HepG2 (cell line): Measurements from ENCODE around the gene UBP1. TPM values are rescaled to one million over a fixed set of nuclear protein-coding genes. Genes with fewer than 3 reads are reported as not detected.

Experiments used
- FOXC1 ChIP-seq: sonication (generic); formaldehyde crosslinking; IDR thresholded peaks from 2 replicates; pipeline ENCODE4 v1.8.0; 2022; ENCODE audit warnings: mild to moderate bottlenecking, missing genetic modification reagents, borderline replicate concordance
- FOXK1 ChIP-seq: sonication (generic); formaldehyde crosslinking; IDR thresholded peaks from 2 replicates; pipeline ENCODE4 v1.4.0; 2020; ENCODE audit warnings: low read depth, missing genetic modification reagents, borderline replicate concordance
- FOXO1 ChIP-seq: sonication (generic); formaldehyde crosslinking; IDR thresholded peaks from 2 replicates; pipeline ENCODE4 v1.4.0; 2020; ENCODE audit warnings: missing genetic modification reagents
- GLMP ChIP-seq: sonication (generic); formaldehyde crosslinking; IDR thresholded peaks from 2 replicates; pipeline ENCODE4 v1.9.0; 2021; ENCODE audit warnings: missing genetic modification reagents, mild to moderate bottlenecking, borderline replicate concordance
- JDP2 ChIP-seq: sonication (generic); formaldehyde crosslinking; IDR thresholded peaks from 2 replicates; pipeline ENCODE4 v1.8.1; 2022; ENCODE audit warnings: missing genetic modification reagents, borderline replicate concordance
- PITX1 ChIP-seq: sonication (generic); formaldehyde crosslinking; IDR thresholded peaks from 2 replicates; pipeline ENCODE4 v1.5.1; 2020; ENCODE audit warnings: mild to moderate bottlenecking, missing genetic modification reagents
- REST ChIP-seq, 2 experiments: IDR thresholded peaks; 2 replicates each; pipeline ENCODE4 v1.6.1; 2011 to 2012; ENCODE audit warnings: low read length in 2 of 2, borderline replicate concordance in 1 of 2, low read depth in 1 of 2, mild to moderate bottlenecking in 1 of 2, moderate library complexity in 1 of 2
- RXRB ChIP-seq: IDR thresholded peaks from 2 replicates; pipeline ENCODE4 v1.6.1; 2016; ENCODE audit warnings: borderline replicate concordance, missing genetic modification reagents, missing compliant biosample characterization
- STAT6 ChIP-seq: sonication (generic); formaldehyde crosslinking; IDR thresholded peaks from 2 replicates; pipeline ENCODE4 v1.4.0; 2020; ENCODE audit warnings: missing genetic modification reagents, mild to moderate bottlenecking, borderline replicate concordance
- THAP9 ChIP-seq: sonication (generic); formaldehyde crosslinking; IDR thresholded peaks from 2 replicates; pipeline ENCODE4; 2020; ENCODE audit warnings: missing genetic modification reagents, mild to moderate bottlenecking, borderline replicate concordance
- ZBTB44 ChIP-seq: sonication (generic); formaldehyde crosslinking; IDR thresholded peaks from 2 replicates; pipeline ENCODE4 v1.4.0; 2020; ENCODE audit warnings: missing genetic modification reagents
- ZNF362 ChIP-seq: sonication (generic); formaldehyde crosslinking; IDR thresholded peaks from 2 replicates; pipeline ENCODE4 v1.4.0; 2020; ENCODE audit warnings: missing genetic modification reagents, mild to moderate bottlenecking, borderline replicate concordance
- ZNF557 ChIP-seq: sonication (generic); formaldehyde crosslinking; IDR thresholded peaks from 2 replicates; pipeline ENCODE4 v1.4.0; 2020; ENCODE audit warnings: missing genetic modification reagents
- polyA plus RNA-seq, 8 experiments: library from polyadenylated mRNA; depleted of rRNA in 3 of 8; stranded (reverse) in 7 of 8; unstranded in 1 of 8; fragments of >200 nt; fragmentation: Illumina TruSeq in 4 of 8; extraction: Trizol in 4 of 8; gene quantifications; 2 replicates each; pipeline versions ENCODE4 v1.2.1 to v1.2.3, GENCODE V29; 2011 to 2016; ENCODE audit warnings: low read depth in 4 of 8, missing spikeins in 1 of 8, mixed read lengths in 1 of 8; ENCODE audit not compliant: insufficient read depth in 1 of 8
- total RNA-seq, 5 experiments: library from RNA; depleted of rRNA; stranded (reverse); fragments of >200 nt; fragmentation: Illumina TruSeq; extraction: Trizol; gene quantifications; 2 replicates each; pipeline ENCODE4 v1.2.3, GENCODE V29; 2016; ENCODE audit warnings: low read depth in 1 of 5

Gene UBP1
- total and polyA plus RNA-seq, 2 of the 13 experiments (the other 11 are each of a cell fraction or from before 2014, with no cell fraction given): 48.3 to 79.9 TPM

- TF ChIP-seq ZNF362 (CRISPR knock-in tag): no peak
- TF ChIP-seq REST (IDR thresholded peaks at IDR 0.05; ENCODE audit: borderline replicate concordance in 1 of 2, low read depth in 1 of 2, low read length in 2 of 2): peak in 1 of 2 experiments; percentile 55; a peak in 2 of 4 replicates
- TF ChIP-seq FOXO1 (CRISPR knock-in tag): no peak
- no peak for TF ChIP-seq JDP2 (CRISPR knock-in tag)
- no peak; the same call in 1 of the 2 replicates for TF ChIP-seq FOXC1
- peak; percentile 63 for TF ChIP-seq RXRB (CRISPR knock-in tag)
- TF ChIP-seq ZNF557 (CRISPR knock-in tag): no peak
- no peak for TF ChIP-seq GLMP (CRISPR knock-in tag)
- TF ChIP-seq FOXK1: no peak
- no peak for TF ChIP-seq STAT6 (CRISPR knock-in tag)
- peak; percentile 82; the same call in 1 of the 2 replicates for TF ChIP-seq THAP9 (CRISPR knock-in tag)
- TF ChIP-seq ZBTB44 (CRISPR knock-in tag): 0 out of 2 replicates have a peak, but pooled peaks have one; percentile 34
- TF ChIP-seq PITX1: no peak
These were observed at the start of gene UBP1 (continued) for GRCh38 chr3:33440328-33441224.
